GM12865 (cell line): ENCODE measurements around the gene DAZAP1.
"Not testable (repeated sequence)": the region's sequence is repeated elsewhere in the genome, so short reads cannot be mapped to it uniquely, and the experiment has no call there.

Experiments
- DNase-seq: peaks from one replicate; pipeline ENCODE4 v3.0.0; 2010; ENCODE audit warnings: low read depth
- H3K4me3 ChIP-seq: 2 replicates; pipeline ENCODE4 v1.5.1; 2011; ENCODE audit warnings: mild to moderate bottlenecking, low read depth, low read length, control low read depth
- CTCF ChIP-seq: IDR thresholded peaks from 2 replicates; pipeline ENCODE4 v1.5.1; 2011; ENCODE audit warnings: low read length, control low read depth, low read depth, inconsistent platforms; ENCODE audit not compliant: insufficient read depth; ENCODE audit errors: missing control alignments

The DAZAP1 gene

GRCh38 chr19:1474011-1474764 lies 66.8 kb downstream of the DAZAP1 start:
- TF ChIP-seq CTCF, result no peak
- H3K4me3 ChIP-seq, result no peak overlapping the region
- no peak for DNase-seq

GRCh38 chr19:1474765-1475351 lies 67.5 kb downstream of the DAZAP1 start:
- no peak for DNase-seq
- no peak overlapping the region for H3K4me3 ChIP-seq
- TF ChIP-seq CTCF, result no peak

GRCh38 chr19:1475751-1476437 lies 68.5 kb downstream of the DAZAP1 start:
- DNase-seq, result no peak
- TF ChIP-seq CTCF, result no peak
- no peak overlapping the region for H3K4me3 ChIP-seq

GRCh38 chr19:1477056-1477455 lies 69.7 kb downstream of the DAZAP1 start:
- not testable (repeated sequence) for DNase-seq, H3K4me3 ChIP-seq

- TF ChIP-seq CTCF, result no peak
- H3K4me3 ChIP-seq, result peak within 1 kb of the TSS; percentile 64
- peak; percentile 97 for DNase-seq
Measured at GRCh38 chr19:1478934-1479707, 71.7 kb downstream of the DAZAP1 start, which contains the start of gene C19orf25. Gene C19orf25, minus strand, starts transcription at chr19:1479215. Its CDS starts 312 bp downstream, at chr19:1478903.

GRCh38 chr19:1481224-1481892 lies 74.0 kb downstream of the DAZAP1 start:
- no peak for DNase-seq
- no peak for TF ChIP-seq CTCF
- no peak overlapping the region for H3K4me3 ChIP-seq
